Gastroesophageal sphincter (tissue), 3 donors: ENCODE measurements around the gene SLC38A7.

Source experiments
- EP300 ChIP-seq: sonication (generic); formaldehyde crosslinking; IDR thresholded peaks from one replicate; pipeline ENCODE4 v1.6.1; 2017; ENCODE audit warnings: antibody characterized with exemption, mild to moderate bottlenecking
- POLR2A ChIP-seq, 2 donors: fragments of 450-650 bp; IDR thresholded peaks; one replicate each; pipeline ENCODE4 v1.6.1; 2017; ENCODE audit warnings: antibody characterized with exemption in 2 of 2, mild to moderate bottlenecking in 2 of 2, moderate library complexity in 1 of 2
- POLR2AphosphoS5 ChIP-seq: sonication (generic); formaldehyde crosslinking; IDR thresholded peaks from one replicate; pipeline ENCODE4 v1.6.1; 2017; ENCODE audit warnings: antibody characterized with exemption
- TF ChIP-seq, protein P1 (sequence below), 4 experiments: fragments of 200-600 bp in 2 of 4; fragments of 450-650 bp in 2 of 4; sonication (generic) in 1 of 4; IDR thresholded peaks; one replicate each; pipeline ENCODE4 v1.5.1; 2017 to 2019; ENCODE audit warnings: antibody characterized with exemption in 4 of 4, mild to moderate bottlenecking in 2 of 4, moderate library complexity in 2 of 4

DNA sequence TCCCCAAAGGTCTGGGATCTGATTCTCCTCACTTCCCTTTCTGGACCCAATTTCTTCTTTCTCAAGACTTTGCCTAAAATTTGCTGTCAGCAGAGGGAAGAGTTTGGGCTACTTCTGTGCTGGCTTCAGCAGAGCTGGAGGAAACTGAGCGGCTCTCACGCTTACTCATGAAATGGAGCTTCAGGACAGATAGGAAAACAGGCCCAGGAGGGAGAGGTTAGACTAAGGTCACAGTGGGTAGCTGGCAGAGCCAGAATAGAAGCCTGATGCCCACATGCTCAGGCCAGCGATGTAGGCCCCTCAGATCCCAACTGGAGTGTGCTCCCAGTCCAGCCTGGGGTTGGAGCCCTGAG, 593 bp downstream of the SLC38A7 start:
- no peak for TF ChIP-seq EP300
- TF ChIP-seq, protein P1, sequence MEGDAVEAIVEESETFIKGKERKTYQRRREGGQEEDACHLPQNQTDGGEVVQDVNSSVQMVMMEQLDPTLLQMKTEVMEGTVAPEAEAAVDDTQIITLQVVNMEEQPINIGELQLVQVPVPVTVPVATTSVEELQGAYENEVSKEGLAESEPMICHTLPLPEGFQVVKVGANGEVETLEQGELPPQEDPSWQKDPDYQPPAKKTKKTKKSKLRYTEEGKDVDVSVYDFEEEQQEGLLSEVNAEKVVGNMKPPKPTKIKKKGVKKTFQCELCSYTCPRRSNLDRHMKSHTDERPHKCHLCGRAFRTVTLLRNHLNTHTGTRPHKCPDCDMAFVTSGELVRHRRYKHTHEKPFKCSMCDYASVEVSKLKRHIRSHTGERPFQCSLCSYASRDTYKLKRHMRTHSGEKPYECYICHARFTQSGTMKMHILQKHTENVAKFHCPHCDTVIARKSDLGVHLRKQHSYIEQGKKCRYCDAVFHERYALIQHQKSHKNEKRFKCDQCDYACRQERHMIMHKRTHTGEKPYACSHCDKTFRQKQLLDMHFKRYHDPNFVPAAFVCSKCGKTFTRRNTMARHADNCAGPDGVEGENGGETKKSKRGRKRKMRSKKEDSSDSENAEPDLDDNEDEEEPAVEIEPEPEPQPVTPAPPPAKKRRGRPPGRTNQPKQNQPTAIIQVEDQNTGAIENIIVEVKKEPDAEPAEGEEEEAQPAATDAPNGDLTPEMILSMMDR (IDR thresholded peaks at IDR 0.05): no peak
- no peak for TF ChIP-seq POLR2A (IDR thresholded peaks at IDR 0.05)
- TF ChIP-seq POLR2AphosphoS5: no peak
